GM21786 (cell line): ENCODE data around the gene CTBP1.
A peak's percentile ranks its signal among the peaks of the same experiment; 100 is the strongest.

Source experiments
- ATAC-seq: cut with Tn5 transposase; IDR thresholded peaks from one replicate; pipeline ENCODE4 v1.9.1; 2021; ENCODE audit not compliant: unreplicated experiment

Gene CTBP1

DNA sequence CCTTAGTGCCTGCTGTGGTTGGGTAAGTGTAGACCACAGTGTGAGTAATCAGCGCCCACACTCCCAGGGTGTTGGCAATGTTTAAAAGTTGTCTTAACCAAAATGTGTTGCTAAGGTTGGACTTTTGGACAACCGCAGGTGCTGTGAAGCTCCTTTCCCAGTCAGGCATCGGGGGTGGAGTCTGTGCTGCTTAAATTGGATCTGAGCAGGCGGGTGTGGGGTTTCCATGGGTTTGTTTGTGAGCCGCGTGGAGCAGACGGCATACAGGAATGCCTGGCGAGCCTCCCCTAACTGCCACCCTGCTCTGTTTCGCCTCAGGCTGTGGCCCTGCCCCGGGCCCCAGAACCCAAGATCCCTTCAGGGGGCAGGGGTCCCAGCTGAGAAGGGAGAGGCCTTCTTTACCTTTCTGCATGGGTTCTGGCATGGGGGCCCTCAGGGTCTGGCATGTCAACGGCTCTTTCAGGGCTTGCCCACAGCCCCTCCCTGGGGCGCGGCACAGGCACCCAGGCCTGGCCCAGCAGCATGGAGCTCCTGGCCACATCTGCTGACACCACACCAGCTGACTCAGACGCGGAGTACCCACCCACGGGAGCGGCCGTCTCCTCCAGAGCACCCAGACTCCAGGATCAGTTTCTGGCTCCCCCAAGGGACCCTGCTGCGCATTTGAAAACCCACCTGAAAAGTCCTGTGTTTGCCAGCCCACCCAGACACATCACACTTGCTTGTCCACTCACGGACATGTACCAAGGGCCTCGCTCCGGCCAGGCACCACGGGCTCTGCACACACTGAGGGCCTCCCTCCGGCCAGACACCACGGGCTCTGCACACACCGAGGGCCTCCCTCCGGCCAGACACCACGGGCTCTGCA, 71.4 kb downstream of the CTBP1 start:
- no peak for ATAC-seq

DNA sequence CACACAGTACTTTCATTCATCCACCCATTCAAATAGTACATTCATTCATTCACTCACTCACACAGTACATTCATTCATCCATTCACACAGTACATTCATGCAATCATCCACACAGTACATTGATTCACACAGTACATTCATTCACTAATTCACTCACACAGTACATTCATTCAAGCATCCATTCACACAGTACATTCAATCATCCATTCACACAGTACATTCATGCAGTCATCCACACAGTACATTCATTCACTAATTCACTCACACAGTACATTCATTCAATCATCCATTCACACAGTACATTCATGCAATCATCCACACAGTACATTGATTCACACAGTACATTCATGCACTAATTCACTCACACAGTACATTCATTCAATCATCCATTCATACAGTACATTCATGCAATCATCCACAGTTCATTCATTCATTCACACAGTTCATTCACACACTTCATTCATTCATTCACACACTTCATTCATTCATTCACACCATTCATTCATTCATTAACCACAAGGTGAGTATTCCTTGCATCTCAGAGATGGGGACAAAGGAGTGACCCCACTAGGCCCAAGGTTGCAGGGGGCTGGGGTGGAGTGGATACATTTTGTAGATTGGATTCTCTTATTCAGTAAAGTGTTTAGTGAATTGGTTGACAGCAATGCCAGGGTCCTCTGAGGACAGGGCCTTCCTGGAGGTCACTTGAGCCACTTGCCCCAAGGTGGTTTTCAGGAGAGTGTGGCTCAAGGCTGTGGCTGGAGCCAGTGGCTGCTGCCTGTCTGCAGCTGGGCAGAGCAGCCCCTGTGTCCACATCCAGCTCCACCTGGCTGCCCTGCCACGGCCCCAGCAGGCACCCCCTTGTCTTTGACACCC, 72.3 kb downstream of the CTBP1 start:
- no peak for ATAC-seq

DNA sequence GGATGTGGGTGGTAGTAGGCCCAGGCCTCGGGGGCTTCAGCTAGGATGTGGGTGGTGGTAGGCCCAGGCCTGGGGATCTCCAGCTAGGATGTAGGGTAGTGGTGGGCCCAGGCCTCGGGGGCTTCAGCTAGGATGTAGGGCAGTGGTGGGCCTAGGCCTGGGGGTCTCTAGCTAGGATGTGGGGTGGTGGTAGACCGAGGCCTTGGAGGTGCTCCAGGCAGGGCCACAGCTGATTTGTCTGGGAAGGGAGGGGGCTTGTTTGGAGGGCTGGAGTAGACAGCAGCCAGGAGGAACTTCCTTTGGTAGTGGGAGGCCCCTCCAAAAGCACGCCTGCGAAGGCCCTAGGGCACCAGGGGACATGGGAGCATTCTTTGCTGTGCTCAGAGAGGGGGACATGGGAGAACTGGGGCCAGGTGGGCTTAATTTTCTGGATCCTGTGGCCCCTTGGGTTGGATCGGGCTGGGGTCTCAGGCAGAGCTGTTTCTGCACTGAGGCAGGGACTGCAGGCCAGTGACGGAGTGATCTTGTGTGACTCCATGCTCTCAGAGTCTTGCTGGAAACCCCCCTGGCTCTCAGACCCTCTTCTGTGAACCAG, 73.2 kb downstream of the CTBP1 start:
- no peak for ATAC-seq

DNA sequence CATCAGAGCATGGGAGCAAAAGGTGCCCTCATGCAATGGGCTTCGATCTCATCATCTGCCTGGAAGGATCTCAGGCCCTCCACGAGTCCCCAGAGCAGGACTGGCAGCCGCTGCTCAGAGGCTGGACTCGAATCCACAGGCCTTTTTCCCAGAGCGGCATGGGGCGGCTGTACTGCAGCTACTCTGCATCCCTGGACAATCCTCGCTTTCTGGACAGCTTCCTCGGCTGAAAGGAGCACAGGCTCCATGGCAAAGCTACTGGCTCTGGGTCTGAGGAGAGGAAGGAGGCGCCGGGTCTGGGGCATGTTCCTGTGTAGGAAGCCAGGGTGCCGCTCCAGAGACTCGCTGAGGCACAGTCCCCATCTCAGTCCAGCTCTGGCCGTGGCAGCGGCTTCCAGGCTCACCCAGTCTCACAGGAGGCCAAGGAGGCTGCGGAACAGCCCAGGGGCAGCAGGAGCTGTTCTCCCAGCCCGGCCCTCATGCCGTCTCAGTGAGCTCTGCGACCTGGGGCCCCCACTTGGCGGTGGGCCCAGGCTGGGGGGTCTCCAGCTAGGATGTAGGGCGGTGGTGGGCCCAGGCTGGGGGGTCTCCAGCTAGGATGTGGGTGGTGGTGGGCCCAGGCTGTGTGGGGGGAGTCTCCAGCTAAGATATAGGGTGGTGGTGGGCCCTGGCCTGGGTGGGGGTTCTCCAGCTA, 73.8 kb downstream of the CTBP1 start:
- ATAC-seq, result no peak

DNA sequence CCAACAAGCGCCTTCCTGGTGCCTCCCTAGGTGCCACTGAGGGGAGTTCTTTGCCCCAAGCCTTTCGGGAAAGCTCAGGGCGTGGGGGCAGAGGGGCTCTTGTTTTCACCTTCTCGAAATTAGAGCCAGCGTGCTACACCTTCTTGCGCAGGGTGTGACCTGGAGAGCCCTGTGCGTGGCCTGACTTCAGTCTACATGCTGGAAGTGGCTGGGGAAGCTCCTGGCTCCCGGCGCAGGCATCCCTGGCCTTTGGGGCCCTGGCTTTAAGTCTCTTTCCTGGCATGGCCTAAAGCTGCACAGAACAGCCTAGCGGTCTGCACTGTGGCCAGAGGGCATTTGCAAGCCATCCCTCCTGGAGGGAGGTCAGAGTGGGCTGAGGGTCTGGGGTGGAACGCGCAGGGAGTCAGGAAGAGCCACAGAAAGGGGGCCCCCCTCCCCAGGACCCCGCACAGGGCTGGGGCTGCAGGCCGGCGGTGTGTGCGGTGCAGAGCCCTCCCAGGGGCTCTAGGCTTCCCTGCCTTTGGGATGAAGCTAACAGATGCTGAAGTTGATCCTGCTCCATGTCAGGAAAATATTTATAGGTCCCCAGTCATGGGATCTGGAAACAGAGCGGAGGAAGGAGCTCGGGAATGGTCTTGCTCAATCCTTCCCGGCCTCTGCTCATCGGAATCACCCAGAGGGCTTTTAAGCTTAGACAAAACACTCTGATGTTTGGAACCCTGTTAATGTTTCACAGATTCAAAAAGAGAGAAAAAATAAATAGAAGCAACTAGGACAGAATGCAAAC, 75.8 kb downstream of the CTBP1 start:
- ATAC-seq, result no peak

DNA sequence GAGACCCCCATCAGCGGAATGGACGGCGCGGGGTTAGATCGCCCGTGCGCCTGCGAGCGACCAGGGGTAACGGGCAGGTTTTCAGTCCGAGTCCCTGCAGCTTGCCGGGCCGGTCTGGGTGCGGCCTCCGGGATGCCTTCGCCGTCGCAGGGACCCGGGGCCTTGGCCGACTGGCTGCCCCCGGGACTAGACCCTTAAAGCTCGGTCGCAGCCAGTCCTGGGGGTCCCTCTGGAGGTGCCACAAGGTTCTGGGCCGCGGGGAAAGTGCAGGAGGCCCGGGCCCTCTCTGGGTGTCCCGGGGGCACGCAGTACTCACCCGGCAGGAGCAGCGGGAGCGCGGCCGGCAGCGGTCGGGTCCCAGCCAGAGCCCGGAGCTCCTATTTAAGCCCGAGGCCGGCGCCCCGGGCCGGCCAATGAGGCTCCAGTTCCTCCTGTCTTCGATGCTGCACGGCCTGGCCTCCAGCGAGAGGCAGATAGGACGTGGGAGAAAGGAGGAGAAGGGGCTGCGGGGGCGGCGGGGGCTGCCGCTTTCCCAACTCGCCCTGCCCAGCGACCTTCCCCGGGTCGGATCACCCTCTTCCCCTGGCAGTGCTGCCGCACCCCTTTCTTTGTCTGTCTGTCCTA, 76.6 kb downstream of the CTBP1 start, which contains the start of gene SPON2:
Gene SPON2 (minus strand): TSS at position 356 of the 624 bp plus-strand sequence.
- ATAC-seq, result no peak

DNA sequence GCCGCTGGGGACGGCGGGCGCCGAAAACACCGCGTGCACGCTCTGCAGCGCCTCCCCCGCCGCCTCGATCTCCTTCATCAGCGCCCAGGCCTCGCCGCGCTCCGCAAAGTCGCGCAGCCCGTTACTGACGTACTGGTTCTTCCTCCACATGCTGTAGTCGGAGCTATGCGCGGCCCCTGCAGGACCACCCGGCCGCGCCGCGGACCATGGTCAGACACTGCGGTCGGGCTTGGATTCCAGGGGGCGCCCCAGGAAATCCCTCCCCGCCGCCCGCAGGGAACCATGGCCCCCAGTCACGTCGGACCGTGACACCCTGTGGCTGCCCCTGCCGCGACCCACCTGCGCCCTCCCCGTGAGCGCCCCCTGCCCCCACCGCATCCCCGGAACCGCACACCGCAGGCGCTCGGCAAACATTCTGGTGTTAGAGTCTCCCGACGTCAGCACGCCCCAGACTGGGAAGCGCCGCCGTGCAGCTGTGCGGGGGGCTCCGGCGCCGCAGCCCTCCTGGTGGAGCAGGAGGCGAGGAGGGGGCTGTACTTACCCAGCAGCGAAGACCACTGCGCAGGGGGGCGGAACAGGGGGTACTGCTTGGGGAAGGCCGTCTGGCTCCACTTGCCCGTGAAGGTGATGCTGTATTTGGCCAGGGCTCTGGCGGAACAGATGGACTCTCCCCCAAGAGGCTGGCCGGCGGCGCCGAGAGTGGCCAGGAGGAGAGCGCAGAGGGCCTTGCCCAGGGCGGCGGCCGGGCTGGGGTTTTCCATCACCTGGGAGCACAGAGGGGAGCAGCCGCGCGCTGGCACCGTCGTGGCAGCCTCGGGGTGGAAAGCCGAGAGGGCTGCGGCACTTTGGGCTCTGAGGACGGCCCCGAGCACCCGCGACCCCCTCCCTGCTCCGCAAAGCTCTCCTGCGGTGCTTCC, 77.4 kb downstream of the CTBP1 start:
- no peak for ATAC-seq

DNA sequence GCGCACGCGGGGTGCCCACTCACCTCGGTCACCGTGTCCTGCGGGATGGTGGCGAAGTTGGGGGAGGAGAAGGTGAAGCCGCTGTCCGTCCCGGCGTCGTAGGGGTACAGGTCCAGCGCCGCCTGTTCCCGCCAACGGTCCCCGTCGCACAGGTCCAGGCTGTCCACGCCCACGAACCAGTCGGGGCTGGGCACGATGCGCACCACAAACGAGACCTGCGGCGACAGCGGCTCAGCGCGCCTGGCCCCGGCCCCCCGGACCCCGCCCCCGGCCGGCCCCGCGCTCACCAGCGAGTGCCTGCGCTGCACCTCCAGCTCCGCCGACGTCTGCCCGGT, 78.0 kb downstream of the CTBP1 start:
- no peak for ATAC-seq

DNA sequence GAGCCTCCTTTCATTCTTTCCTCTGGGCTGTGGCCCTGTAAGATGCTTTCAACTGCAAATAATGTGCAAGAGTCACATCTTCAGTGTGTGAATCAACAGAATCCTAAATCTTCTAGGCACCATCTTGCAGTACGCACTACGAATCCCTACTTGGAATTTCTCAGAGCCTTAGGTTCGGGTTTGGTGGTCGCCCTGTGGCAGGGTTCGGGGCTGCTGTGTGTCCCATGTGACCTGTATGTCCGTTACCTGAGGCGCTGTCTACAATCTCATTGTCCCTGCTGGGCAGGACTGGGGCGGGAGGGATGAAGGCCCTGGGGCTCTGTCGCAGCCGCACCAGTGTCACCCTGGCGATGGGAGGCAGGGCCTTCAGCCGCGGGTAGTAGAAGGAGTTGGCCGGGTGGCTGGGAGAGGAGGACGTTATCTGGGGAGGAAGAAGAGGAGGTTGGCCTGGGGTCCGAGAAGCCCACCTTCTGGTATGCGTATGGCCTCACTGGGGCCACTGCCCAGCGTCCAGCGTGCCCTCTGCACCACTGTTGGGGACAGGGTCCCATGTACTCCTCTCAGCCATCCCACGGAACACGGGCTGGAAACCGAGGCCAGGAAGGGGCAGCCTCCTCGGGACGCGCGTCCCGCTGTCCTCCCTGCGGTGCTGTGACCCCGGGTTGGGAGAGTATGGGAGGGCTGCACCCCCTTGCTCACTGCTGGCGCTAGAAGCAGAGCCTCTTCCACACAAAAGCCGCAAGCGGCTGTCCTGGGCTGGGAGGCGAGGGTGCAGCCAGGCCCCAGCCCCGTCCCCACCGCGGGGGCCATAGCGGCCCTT, 78.6 kb downstream of the CTBP1 start:
- ATAC-seq, result no peak

DNA sequence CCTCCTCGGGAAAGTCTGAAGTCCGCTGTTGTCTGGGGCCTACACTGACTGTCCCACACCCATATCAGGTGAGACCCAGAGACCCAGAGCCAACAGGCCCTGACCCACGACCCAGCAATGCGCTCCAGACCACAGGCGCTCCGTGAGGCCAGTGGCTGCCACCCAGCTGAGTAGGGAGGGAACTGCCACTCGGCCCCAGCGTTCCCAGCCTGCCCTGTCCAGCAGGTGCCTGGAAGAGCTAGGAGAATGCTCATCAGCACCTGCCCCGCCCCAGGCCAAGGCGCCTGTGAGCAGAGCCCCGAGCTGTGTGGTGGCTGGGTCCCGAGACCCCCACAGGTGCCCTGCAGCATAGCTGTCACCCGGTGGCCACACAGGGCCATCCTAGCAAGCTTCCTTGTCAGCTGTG, 79.2 kb downstream of the CTBP1 start:
- no peak for ATAC-seq

DNA sequence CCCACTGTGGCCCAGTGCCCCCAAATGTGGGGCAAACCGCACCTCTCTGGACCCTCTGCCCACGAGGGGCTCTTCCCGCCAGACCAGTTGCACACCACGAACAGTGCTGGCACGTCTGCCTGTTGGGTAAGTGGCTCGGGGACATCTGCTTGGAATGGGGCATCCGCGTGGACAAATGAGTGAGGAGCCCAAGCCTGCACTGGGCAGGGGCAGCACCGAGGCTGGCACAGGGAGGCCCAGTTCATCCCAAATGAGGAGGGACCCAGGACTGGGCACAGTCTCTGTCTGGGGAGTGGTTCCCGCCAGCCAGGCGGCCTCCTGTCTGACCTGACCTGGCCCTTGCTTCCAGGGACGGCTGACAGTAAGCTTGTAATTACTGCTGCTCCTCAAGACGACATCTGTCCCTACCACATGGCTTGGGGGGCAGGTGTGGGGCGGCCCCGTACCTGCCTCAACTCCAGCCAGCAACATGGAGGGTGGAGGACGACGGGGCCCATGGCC, 79.7 kb downstream of the CTBP1 start:
- ATAC-seq, result no peak

DNA sequence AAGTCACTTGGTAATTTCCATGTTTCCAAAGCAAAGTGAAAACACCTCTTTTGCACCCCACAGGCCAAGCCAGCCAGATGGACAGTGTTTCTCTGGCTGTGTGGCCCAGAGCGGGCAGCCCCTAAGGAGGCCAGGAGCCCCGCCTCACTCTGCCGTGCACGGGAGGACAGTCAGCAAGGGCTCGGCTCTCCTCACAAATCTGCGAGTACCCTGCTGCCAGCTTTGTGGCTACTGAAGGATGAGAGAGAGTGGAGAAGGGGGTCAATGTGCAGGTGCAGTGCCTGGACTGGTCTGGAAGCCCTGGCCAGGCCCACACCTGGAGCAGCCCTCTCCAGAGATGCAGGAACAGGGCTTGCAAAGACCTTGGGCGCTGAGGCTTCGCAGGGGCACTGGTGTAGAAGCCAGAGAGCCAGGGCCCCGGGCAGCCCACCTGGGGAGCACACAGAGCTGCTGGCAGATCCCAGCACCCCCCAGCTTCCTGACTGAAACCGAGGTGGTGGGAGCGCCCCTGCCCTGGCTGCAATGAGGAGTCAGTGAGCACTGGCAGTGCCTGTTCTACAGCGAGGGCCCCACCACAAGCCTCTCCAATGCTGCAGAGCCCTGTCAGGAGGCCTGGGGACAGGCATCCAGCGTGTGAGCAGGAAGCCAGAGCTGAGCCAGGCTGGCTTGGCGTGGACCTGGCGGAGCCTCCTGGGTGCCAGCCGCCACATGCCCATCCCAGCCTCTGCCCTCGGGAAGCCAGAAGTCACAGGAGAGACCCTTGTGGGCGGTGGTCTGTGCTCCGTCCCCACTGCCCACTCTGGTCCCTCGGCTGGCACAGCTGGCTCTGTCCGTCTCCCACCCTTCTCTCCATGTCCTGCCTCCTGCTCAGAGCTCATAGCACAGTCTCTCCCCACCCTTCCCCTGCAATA, 80.5 kb downstream of the CTBP1 start:
- no peak for ATAC-seq

DNA sequence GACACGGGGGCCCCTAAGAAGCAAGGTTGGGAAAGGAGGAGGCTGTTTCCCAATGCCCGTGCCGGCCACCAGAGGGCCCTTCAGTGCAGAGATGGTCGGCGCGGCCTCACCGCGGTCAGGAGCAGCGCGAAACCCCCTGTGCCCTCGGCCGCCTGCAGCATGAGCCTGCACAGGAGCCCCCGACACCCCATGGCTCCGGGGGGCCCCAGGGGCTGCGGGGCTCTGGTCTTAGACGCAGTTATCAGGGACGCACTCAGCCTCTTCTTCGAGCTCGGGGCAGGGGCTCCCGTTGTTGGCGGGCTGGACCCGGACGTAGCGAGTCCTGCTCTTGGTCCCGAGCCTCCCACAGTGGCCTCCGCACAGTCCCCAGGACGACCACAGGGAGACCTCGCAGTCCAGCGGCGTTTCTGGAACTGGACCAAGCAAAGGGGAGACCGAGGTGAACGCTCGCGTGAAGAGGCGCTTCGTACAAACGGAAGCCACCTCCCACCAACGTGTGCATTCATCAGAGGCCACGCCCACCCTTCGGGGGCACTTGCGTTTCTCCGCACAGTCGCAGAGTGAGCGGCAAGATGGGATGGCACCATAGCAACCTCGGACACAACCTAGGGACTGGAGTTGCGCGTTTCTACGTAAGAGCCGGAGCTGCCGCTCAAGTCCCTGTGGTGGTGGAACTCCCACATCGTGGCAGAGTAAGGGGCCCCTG, 81.5 kb downstream of the CTBP1 start:
- peak; percentile 81 for ATAC-seq

DNA sequence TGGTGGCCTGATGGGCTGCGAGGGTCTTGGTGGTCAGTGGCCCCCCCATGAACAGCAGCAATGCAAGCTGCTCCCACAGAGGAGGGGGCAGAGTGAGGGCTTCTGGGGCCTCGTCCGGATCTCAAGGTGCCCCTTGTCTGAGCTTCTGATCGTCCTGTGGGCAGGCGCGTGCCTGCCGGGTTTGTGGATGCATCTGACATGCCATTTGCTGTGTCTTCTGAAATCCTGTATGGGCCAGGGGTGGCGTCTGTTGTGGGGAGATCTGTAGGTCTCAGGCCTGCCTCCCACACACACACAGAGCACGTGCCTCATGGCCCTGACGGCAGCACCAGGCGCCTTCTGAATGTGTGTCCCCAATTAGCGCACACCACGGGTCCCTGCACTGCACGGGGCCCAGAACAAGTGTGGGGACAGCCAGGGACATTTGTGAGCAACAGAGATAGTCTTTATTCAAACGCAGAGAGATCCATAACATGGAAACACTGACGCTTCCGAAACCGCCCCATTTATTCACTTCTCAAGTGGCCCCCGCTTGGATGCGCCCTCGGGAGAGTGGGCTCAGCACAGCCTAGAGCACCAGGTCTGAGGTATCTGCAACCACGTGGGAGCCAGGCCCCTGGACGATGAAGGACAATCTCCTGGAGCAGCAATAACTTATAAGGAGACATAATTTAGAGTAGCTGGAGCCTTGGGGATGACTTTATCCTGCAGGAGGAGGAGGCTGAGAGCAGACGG, 82.3 kb downstream of the CTBP1 start:
- ATAC-seq, result no peak

DNA sequence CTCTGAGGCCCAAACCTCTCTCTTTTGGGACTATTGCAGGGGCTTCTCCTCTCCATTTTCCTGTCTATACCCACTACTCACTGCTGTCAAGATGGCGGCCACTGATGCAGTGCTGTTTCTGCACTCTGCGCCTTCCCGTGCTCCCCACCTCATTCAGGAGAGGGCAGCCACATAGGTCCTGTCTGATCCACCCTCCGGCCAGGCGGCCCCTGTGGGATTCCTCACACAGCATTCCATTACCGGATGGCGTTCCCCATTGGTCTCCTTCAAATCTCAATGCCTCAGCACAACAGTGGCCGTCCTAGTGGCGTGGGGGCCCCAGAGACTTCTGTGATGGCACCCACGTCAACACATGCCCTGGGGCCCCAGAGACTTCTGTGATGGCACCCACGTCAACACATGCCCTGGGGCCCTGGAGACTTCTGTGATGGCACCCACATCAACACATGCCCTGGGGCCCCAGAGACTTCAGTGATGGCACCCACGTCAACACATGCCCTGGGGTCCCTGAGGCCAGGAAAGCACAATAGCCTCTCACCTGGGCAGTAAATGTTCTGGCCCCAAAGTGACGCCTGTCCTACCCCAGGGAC, 83.9 kb downstream of the CTBP1 start:
- ATAC-seq, result no peak
